HG03378 (cell line): ENCODE measurements around the gene CTBS.
A peak's percentile ranks its signal among the peaks of the same experiment; 100 is the strongest.

ENCODE experiments used
- ATAC-seq: cut with Tn5 transposase; IDR thresholded peaks from one replicate; pipeline ENCODE4 v1.9.1; 2021; ENCODE audit warnings: mild to moderate bottlenecking, moderate library complexity; ENCODE audit not compliant: unreplicated experiment

CTBS gene

GRCh38 chr1:84506729-84507453, 67.3 kb downstream of the CTBS start:
- no peak for ATAC-seq

- ATAC-seq: peak; percentile 73
These were observed 68.1 kb downstream of the CTBS start, which contains the start of the genes GNG5 and SPATA1 for GRCh38 chr1:84506002-84506728. GNG5 (minus strand) TSS chr1:84506581; CDS start chr1:84506091, 490 bp downstream. SPATA1 (plus strand) TSS chr1:84506386; CDS start chr1:84516360, 9,974 bp downstream.

GRCh38 chr1:84505493-84506001, 68.7 kb downstream of the CTBS start:
- peak; percentile 33 for ATAC-seq

- ATAC-seq: no peak
These were observed 69.4 kb downstream of the CTBS start for GRCh38 chr1:84504580-84505492.

GRCh38 chr1:84502927-84503326, 71.3 kb downstream of the CTBS start:
- ATAC-seq: no peak
